AG09309 (cell line): ENCODE results near the gene KLC1.

Experiments used
- DNase-seq: peaks from one replicate; pipeline ENCODE4 v3.0.0-alpha.2; 2010; ENCODE audit warnings: low read depth
- H3K4me3 ChIP-seq: 2 replicates; pipeline ENCODE4 v1.5.1; 2011; ENCODE audit warnings: mild to moderate bottlenecking, low read depth, low read length, moderate library complexity; ENCODE audit not compliant: control insufficient read depth
- TF ChIP-seq, protein P1 (sequence below): IDR thresholded peaks from 2 replicates; pipeline ENCODE4 v1.5.1; 2011; ENCODE audit warnings: mild to moderate bottlenecking, low read depth, low read length, inconsistent platforms; ENCODE audit not compliant: insufficient read depth, control insufficient read depth; ENCODE audit errors: missing control alignments

The KLC1 gene

DNA sequence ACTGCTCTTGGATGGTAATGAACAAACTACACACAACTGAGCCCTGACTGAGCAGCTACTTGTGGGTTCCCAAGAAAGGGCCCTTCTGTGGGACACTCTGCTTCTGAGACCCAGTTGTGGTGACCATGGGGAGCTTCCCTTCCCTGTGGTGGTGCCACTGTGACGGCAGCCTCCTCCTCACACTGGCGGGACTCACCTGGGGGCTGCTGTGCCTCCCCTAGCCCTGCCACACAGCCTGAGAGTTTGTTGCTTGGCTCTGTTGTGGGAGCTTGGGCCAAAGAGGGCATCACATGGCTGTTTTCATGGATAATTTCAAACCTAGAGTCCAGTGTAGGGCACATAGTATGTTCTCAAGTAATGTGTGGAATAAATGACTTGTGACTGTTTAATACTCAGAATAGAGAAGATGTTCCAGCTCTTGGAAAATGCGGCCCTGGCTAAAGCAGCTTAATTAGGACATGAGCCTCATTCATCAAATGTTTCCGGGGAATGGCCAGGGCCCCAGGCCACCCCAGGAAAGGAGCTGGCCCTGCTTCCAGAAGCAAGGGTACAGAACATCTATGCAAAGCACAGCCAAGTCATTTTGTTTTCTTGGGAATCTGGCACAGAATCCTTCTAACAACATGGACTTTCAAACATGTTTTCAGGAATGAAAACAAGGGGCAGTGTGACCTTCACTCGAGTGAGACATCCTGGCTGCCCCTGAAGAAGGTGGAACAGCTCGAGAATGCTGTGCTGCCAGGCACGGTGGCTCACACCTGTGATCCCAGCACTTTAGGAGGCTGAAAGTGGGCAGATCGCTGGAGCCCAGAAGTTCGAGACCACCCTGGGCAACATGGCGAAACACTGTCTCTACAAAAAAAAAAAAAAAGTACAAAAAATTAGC lies 107.8 kb downstream of the KLC1 start:
- TF ChIP-seq, protein P1, sequence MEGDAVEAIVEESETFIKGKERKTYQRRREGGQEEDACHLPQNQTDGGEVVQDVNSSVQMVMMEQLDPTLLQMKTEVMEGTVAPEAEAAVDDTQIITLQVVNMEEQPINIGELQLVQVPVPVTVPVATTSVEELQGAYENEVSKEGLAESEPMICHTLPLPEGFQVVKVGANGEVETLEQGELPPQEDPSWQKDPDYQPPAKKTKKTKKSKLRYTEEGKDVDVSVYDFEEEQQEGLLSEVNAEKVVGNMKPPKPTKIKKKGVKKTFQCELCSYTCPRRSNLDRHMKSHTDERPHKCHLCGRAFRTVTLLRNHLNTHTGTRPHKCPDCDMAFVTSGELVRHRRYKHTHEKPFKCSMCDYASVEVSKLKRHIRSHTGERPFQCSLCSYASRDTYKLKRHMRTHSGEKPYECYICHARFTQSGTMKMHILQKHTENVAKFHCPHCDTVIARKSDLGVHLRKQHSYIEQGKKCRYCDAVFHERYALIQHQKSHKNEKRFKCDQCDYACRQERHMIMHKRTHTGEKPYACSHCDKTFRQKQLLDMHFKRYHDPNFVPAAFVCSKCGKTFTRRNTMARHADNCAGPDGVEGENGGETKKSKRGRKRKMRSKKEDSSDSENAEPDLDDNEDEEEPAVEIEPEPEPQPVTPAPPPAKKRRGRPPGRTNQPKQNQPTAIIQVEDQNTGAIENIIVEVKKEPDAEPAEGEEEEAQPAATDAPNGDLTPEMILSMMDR: no peak
- H3K4me3 ChIP-seq: no peak overlapping the region
- no peak for DNase-seq

DNA sequence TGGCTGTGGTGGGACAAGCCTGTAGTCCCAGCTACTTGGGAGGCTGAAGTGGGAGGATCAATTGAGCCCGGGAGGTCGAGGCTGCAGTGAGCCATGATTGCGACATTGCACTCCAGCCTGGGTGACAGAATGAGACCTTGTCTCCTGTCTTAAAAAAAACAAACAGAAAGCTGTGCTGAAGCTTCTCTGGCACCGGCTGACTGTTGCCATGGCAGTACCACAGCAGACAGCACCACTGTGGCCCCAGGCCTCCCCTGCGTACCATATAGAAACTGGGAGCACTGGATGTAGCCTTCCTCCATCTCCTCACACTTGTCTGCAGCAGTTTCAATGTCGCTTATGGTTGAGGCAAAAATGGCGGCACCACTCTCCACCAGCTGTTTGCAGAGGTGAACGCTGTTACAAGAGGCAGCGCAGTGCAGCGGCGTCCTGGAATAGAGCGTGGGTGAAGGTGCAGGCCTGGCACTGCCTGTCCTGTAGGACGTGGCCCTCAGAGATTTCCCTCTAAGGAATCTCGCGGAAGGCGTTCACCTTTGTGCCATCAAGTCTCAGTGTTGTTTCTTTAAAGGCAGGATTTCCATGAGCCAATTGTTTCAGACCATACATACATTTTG lies 108.5 kb downstream of the KLC1 start:
- TF ChIP-seq, protein P1: no peak
- no peak for DNase-seq
- no peak overlapping the region for H3K4me3 ChIP-seq

DNA sequence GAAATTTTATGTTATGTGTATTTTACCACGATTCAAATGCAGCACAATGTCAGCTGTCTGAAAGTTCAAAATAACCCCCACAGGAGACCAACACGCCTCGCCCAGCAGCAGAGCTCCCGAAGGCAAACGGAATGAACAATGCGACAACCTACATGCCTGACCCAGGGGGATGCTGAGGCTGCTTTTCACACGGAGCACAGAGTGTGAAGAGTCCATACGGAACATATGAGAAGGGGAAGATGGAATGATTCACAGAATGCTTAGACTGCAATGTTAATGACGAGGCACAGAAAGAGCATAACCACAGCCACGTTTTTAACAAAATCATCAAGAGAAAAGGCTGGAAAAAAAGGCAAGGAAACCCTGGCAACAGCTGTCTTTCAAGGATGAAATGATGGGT lies 109.2 kb downstream of the KLC1 start:
- TF ChIP-seq, protein P1: no peak
- DNase-seq: no peak
- no peak overlapping the region for H3K4me3 ChIP-seq

DNA sequence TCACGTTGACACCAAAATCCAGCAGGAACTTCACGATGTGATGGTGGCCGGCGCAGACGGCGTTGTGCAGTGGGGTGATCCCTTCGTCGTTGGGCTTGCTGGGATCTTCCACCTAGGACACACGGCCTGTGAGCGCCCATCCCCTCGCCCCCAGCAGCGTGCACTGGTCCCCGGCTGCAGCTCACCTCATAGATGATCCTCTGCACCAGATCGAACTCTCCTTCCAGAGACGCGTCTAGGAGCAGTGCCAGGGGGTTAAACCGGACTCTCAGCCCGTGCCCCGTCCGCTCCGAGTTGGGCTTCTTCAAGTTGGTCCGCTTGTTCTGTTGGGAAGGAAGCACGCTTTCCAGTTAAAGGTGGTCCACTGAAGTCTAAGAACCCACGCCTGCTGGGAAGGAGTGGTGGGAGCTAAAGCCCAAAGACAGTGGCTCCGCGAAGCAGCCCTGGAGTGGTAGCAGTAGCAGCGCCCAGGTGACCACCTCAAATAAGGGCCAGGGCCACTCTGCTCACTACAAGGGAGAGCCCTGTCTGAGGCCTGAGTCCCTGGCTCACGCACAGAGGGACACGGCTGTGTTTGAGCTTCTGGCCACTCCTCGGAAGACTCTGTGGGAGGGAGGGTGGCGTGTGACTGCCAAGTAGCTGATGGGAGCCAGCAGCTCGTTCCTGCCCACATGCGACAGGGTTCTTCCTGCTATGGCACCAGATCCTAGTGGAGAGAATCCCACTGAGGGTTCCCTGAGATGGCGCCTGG lies 109.9 kb downstream of the KLC1 start:
- TF ChIP-seq, protein P1: no peak
- no peak for DNase-seq
- no peak overlapping the region for H3K4me3 ChIP-seq

DNA sequence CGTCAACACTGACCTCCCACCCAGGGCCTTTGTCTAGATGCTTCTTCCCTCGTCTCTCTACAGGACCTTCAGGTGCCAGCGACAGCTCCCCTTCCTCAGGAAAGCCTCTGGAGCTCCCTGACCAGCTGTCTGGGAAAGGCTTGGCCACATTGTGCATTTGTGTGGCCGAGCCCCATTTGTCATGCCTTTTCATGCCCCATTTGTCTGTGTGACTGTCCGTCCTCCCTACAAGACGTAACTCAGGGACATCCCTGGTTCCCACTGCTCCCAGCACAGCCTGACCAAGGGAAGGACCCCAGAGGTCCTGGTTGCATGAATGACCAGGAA lies 110.4 kb downstream of the KLC1 start:
- TF ChIP-seq, protein P1: no peak
- no peak overlapping the region for H3K4me3 ChIP-seq
- no peak for DNase-seq

DNA sequence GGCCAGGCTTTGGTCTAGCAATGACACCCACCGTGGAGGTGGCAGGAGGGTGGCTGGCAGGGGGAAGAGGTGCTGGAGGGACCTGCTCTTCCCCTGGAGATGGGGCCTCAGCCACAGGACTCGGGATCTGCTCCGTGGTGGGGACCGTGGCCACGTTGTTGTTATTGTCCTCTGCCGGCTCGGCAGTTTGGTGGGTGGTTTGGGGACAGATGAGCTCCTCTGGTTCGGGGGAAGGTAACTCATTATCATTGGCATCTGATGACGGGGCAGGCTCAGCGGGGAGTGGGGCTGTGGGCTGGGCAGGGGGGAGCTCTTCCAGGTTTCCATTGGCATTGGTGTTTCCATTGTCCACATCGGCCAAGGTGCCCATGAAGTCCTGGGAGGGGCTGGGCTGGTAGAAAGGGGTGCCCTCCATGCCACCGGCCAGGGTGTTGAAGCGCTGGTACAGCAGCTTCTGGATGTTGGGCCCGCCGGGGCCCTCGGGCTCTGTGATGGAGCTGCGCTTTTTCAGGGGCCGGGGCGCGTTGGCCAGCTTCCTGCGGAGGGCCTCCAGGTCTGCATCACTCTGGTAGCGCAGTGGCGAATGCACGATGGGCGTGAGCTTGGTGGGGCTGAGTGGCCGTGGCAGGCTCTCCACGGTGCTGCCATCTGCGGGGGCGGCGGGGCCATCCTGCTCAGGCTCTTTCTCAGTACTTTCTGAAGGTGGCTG lies 110.9 kb downstream of the KLC1 start:
- no peak overlapping the region for H3K4me3 ChIP-seq
- DNase-seq: no peak
- TF ChIP-seq, protein P1: no peak
